ENCODE data around the gene TRIM28.

DNA sequence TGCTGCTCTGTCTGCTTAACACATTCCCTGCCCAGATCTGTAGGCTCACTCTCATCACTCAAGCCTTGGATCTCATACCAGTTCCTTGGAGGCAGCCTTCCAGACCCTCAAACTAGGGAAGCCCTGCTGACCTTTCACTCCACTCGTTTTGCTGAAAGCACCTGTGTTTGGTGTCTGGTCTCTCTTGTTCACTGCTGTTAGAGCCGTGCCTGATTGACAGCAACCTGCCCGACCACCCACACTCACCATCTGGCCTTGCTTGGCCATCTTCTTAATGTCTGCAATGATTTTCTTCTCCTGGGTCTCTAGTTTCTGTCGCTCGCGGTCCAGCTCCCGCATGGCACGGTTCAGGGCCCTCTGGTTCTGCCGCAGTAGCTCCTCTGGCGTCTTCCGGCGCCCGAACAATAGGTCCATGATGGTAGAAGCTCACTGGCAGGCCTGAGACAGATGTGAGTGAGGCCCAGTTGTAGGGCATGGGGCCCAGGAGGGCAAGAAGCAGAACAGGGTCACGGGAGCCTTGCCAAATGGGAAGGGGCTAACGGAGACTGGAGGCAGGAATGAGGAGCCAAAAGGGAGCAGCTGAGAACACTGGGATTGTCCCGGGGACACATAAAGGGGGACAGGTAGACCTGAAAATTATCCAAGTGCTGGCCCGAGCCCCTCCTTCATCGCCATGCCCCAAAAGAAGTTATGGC is 10.1 kb downstream of the TRIM28 start:
- TF ChIP-seq, protein P1, sequence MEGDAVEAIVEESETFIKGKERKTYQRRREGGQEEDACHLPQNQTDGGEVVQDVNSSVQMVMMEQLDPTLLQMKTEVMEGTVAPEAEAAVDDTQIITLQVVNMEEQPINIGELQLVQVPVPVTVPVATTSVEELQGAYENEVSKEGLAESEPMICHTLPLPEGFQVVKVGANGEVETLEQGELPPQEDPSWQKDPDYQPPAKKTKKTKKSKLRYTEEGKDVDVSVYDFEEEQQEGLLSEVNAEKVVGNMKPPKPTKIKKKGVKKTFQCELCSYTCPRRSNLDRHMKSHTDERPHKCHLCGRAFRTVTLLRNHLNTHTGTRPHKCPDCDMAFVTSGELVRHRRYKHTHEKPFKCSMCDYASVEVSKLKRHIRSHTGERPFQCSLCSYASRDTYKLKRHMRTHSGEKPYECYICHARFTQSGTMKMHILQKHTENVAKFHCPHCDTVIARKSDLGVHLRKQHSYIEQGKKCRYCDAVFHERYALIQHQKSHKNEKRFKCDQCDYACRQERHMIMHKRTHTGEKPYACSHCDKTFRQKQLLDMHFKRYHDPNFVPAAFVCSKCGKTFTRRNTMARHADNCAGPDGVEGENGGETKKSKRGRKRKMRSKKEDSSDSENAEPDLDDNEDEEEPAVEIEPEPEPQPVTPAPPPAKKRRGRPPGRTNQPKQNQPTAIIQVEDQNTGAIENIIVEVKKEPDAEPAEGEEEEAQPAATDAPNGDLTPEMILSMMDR (conservative IDR thresholded peaks at IDR 0.05; ENCODE audit: low read depth, low read length): no peak
- TF ChIP-seq EZH2 (IDR thresholded peaks at IDR 0.05; ENCODE audit: borderline replicate concordance, low read depth, low read length, poor library complexity, severe bottlenecking): no peak
